Liver (tissue), 9 donors: ENCODE data around the gene KCNRG. TPM values are rescaled to one million over a fixed set of nuclear protein-coding genes. Genes with fewer than 3 reads are reported as not detected.

Experiments
- DNase-seq: peaks from one replicate; pipeline ENCODE4 v3.0.0-alpha.2; 2017; ENCODE audit warnings: low spot score
- H3K27ac ChIP-seq, 2 donors: one replicate each; pipeline ENCODE4 v1.7.0; 2013; ENCODE audit warnings: inconsistent platforms in 2 of 2, low read length in 2 of 2, control low read depth in 1 of 2, low read depth in 1 of 2, mild to moderate bottlenecking in 1 of 2
- H3K27me3 ChIP-seq, 4 donors: one replicate each; pipeline versions ENCODE4 v1.6.1 to v1.7.0; 2013; ENCODE audit warnings: low read length in 3 of 4, inconsistent platforms in 1 of 4, mild to moderate bottlenecking in 1 of 4, moderate library complexity in 1 of 4; ENCODE audit not compliant: control insufficient read depth in 4 of 4, insufficient read depth in 4 of 4
- H3K36me3 ChIP-seq, 4 donors: one replicate each; pipeline versions ENCODE4 v1.6.1 to v1.7.0; 2013; ENCODE audit warnings: low read length in 3 of 4, mild to moderate bottlenecking in 3 of 4, low read depth in 1 of 4, moderate library complexity in 1 of 4; ENCODE audit not compliant: control insufficient read depth in 4 of 4, insufficient read depth in 3 of 4
- H3K4me1 ChIP-seq, 4 donors: one replicate each; pipeline versions ENCODE4 v1.6.1 to v1.7.0; 2013; ENCODE audit warnings: low read length in 3 of 4, mild to moderate bottlenecking in 3 of 4, moderate library complexity in 1 of 4; ENCODE audit not compliant: control insufficient read depth in 4 of 4, insufficient read depth in 4 of 4
- H3K4me3 ChIP-seq, 3 donors: one replicate each; pipeline versions ENCODE4 v1.6.1 to v1.7.0; 2013; ENCODE audit warnings: low read length in 3 of 3, control low read depth in 1 of 3, low read depth in 1 of 3, mild to moderate bottlenecking in 1 of 3
- H3K9ac ChIP-seq, 2 donors: one replicate each; pipeline ENCODE4 v1.7.0; 2013; ENCODE audit warnings: low read length in 2 of 2, mild to moderate bottlenecking in 2 of 2, moderate library complexity in 2 of 2, control low read depth in 1 of 2, low read depth in 1 of 2
- H3K9me3 ChIP-seq, 4 donors: one replicate each; pipeline versions ENCODE4 v1.6.1 to v1.7.0; 2013; ENCODE audit warnings: low read length in 3 of 4; ENCODE audit not compliant: control insufficient read depth in 4 of 4
- CTCF ChIP-seq: fragments of 150-350 bp; IDR thresholded peaks from 2 replicates; pipeline ENCODE4 v1.5.1; 2017; ENCODE audit warnings: improper control_type of control experiment, low read depth, low read length; ENCODE audit not compliant: missing input control
- EGR1 ChIP-seq, 2 donors: IDR thresholded peaks; 2 replicates each; pipeline ENCODE4 v1.6.1; 2016 to 2018; ENCODE audit warnings: antibody characterized with exemption in 2 of 2, low read depth in 2 of 2
- FOXA1 ChIP-seq: IDR thresholded peaks from 2 replicates; pipeline ENCODE4 v1.6.1; 2016; ENCODE audit warnings: antibody characterized with exemption
- FOXA2 ChIP-seq: IDR thresholded peaks from 2 replicates; pipeline ENCODE4 v1.6.1; 2016; ENCODE audit warnings: antibody characterized with exemption
- GABPA ChIP-seq, 2 donors: IDR thresholded peaks in 1 of 2; conservative IDR thresholded peaks in 1 of 2; 2 replicates each; pipeline ENCODE4 v1.6.1; 2016; ENCODE audit warnings: antibody characterized with exemption in 2 of 2, mild to moderate bottlenecking in 1 of 2, moderate library complexity in 1 of 2
- HNF4A ChIP-seq, 2 donors: conservative IDR thresholded peaks; 2 replicates each; pipeline ENCODE4 v1.6.1; 2016; ENCODE audit warnings: antibody characterized with exemption in 2 of 2, mild to moderate bottlenecking in 2 of 2
- HNF4G ChIP-seq: IDR thresholded peaks from 2 replicates; pipeline ENCODE4 v1.6.1; 2016; ENCODE audit warnings: antibody characterized with exemption
- JUND ChIP-seq, 2 donors: IDR thresholded peaks; 2 replicates each; pipeline ENCODE4 v1.6.1; 2016; ENCODE audit warnings: antibody characterized with exemption in 2 of 2
- MAX ChIP-seq: IDR thresholded peaks from 2 replicates; pipeline ENCODE4 v1.6.1; 2016; ENCODE audit warnings: antibody characterized with exemption
- NR2F2 ChIP-seq: IDR thresholded peaks from 2 replicates; pipeline ENCODE4 v1.6.1; 2016; ENCODE audit warnings: antibody characterized with exemption
- RAD21 ChIP-seq, 2 donors: IDR thresholded peaks; 2 replicates each; pipeline ENCODE4 v1.6.1; 2016; ENCODE audit warnings: antibody characterized with exemption in 2 of 2, mild to moderate bottlenecking in 2 of 2
- REST ChIP-seq: IDR thresholded peaks from 2 replicates; pipeline ENCODE4 v1.6.1; 2016; ENCODE audit warnings: antibody characterized with exemption, mild to moderate bottlenecking
- RXRA ChIP-seq, 2 donors: IDR thresholded peaks; 2 replicates each; pipeline ENCODE4 v1.6.1; 2017 to 2018; ENCODE audit warnings: antibody characterized with exemption in 2 of 2, mild to moderate bottlenecking in 1 of 2
- SP1 ChIP-seq: IDR thresholded peaks from 2 replicates; pipeline ENCODE4 v1.6.1; 2018; ENCODE audit warnings: antibody characterized with exemption, mild to moderate bottlenecking
- TAF1 ChIP-seq: conservative IDR thresholded peaks from 2 replicates; pipeline ENCODE4 v1.6.1; 2016; ENCODE audit warnings: antibody characterized with exemption, mild to moderate bottlenecking
- YY1 ChIP-seq: IDR thresholded peaks from 2 replicates; pipeline ENCODE4 v1.6.1; 2016; ENCODE audit warnings: antibody characterized with exemption, mild to moderate bottlenecking
- ZBTB33 ChIP-seq: IDR thresholded peaks from 2 replicates; pipeline ENCODE4 v1.6.1; 2016; ENCODE audit warnings: antibody characterized with exemption
- WGBS: extraction: QIAGEN DNeasy Blood & Tissue Kit; methylation state at CpG from one replicate; pipeline ENCODE4 v1.1.7; 2013; 5-methylcytosine and 5-hydroxymethylcytosine counted together
- polyA plus RNA-seq, 2 donors: library from polyadenylated mRNA; stranded (reverse) in 1 of 2; unstranded in 1 of 2; fragments of 200-250 nt in 1 of 2; fragments of >200 nt in 1 of 2; fragmentation: Nextera tagmentation in 1 of 2; extraction: Ambion mirVana in 1 of 2; gene quantifications; one replicate each; pipeline versions ENCODE4 v1.2.1 to v1.2.3, GENCODE V29; 2013 to 2015
- total RNA-seq, 2 donors: library from RNA; depleted of rRNA; stranded (reverse); fragments of >200 nt; gene quantifications; one replicate each; pipeline ENCODE4 v1.2.3, GENCODE V29; 2014
- TF ChIP-seq, protein P1 (sequence below): IDR thresholded peaks from 2 replicates; pipeline ENCODE4 v1.6.1; 2016; ENCODE audit warnings: antibody characterized with exemption
- donor health status: healthy.
- donor health status: healthy.
- donor health status: healthy.
- donor health status: healthy.
- donor health status: healthy.

KCNRG gene
- total and polyA plus RNA-seq, 4 donors: 0.18 to 2.1 (median 1.2) TPM

- Histone ChIP-seq H3K36me3 (peaks cover 0 to 6% (median 3%) of the 10 kb centered on the region in 4 donors), H3K27me3 (no peaks in the 10 kb centered on the region), H3K27ac (no peak overlapping the region), H3K9ac (no peak overlapping the region), H3K9me3 (no peaks in the 10 kb centered on the region), H3K4me3 (no peak overlapping the region), H3K4me1 (no peaks in the 10 kb centered on the region)
- DNase-seq: no peak
- 91% methylated on average over 1 of the region's 1 CpG for WGBS
- TF ChIP-seq SP1 (no peak), RXRA (IDR thresholded peaks at IDR 0.05) (no peak), ZBTB33 (no peak), CTCF (no peak), HNF4A (conservative IDR thresholded peaks at IDR 0.05) (no peak), EGR1 (IDR thresholded peaks at IDR 0.05; ENCODE audit: low read depth in 2 of 2) (no peak), FOXA2 (no peak), MAX (no peak), YY1 (no peak), FOXA1 (no peak), JUND (IDR thresholded peaks at IDR 0.05) (no peak), REST (no peak), TAF1 (no peak), NR2F2 (no peak)
- TF ChIP-seq, protein P1, sequence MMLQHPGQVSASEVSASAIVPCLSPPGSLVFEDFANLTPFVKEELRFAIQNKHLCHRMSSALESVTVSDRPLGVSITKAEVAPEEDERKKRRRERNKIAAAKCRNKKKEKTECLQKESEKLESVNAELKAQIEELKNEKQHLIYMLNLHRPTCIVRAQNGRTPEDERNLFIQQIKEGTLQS: no peak
Observed at GRCh38 chr13:50065712-50066111, 50.5 kb downstream of the KCNRG start.

GRCh38 chr13:50068508-50068907 is 53.3 kb downstream of the KCNRG start:
- H3K9ac ChIP-seq: no peak overlapping the region
- no peaks in the 10 kb centered on the region for H3K9me3 ChIP-seq
- no peak overlapping the region for H3K27ac ChIP-seq
- no peak overlapping the region for H3K4me3 ChIP-seq
- DNase-seq: no peak
- H3K36me3 ChIP-seq: peaks cover 0 to 6% (median 3%) of the 10 kb centered on the region in 4 donors
- peaks cover 0 to 6% (median 3%) of the 10 kb centered on the region in 4 donors for H3K4me1 ChIP-seq
- H3K27me3 ChIP-seq: no peaks in the 10 kb centered on the region
- no peak for TF ChIP-seq HNF4G
- TF ChIP-seq YY1: no peak
- TF ChIP-seq SP1: no peak
- TF ChIP-seq RAD21 (IDR thresholded peaks at IDR 0.05): no peak
- TF ChIP-seq REST: no peak
- TF ChIP-seq, protein P1: no peak
- no peak for TF ChIP-seq GABPA (IDR thresholded peaks at IDR 0.05 in 1 of 2, conservative IDR thresholded peaks at IDR 0.05 in 1 of 2)
- no peak for TF ChIP-seq JUND (IDR thresholded peaks at IDR 0.05)
- no peak for TF ChIP-seq NR2F2
- no peak for TF ChIP-seq TAF1
- no peak for TF ChIP-seq CTCF
- no peak for TF ChIP-seq FOXA1
- no peak for TF ChIP-seq RXRA (IDR thresholded peaks at IDR 0.05)
